Measurements from ENCODE around the gene TUT4.
A peak's percentile ranks its signal among the peaks of the same experiment; 100 is the strongest.

The TUT4 gene

GRCh38 chr1:52572387-52572786, 19.5 kb upstream of the TUT4 start:
- Histone ChIP-seq H4K20me1 (ENCODE audit: insufficient read depth, low read length) (no peaks in the 10 kb centered on the region), H3K27me3 (replicated peaks; ENCODE audit: insufficient read depth, low read length) (no peaks in the 10 kb centered on the region), H3K9ac (ENCODE audit: low read length) (no peak overlapping the region), H3K27ac (ENCODE audit: low read length) (no peak overlapping the region), H3K4me2 (ENCODE audit: low read depth, low read length) (no peak overlapping the region), H3K79me2 (ENCODE audit: low read length) (no peaks in the 10 kb centered on the region), H2AFZ (ENCODE audit: low read length) (no peak overlapping the region), H3K9me2 (replicated peaks; ENCODE audit: insufficient read depth, low read length) (no peaks in the 10 kb centered on the region), H3F3A (ENCODE audit: insufficient read depth, low read length) (no peaks in the 10 kb centered on the region), H3K4me3 (ENCODE audit: low read length) (no peak overlapping the region), H3K36me3 (replicated peaks; ENCODE audit: insufficient read depth, low read length) (no peaks in the 10 kb centered on the region), H3K4me1 (ENCODE audit: low read length) (no peaks in the 10 kb centered on the region), H3K9me3 (replicated peaks; ENCODE audit: insufficient read depth, low read length) (no peaks in the 10 kb centered on the region)
- no peak for DNase-seq
- TF ChIP-seq EZH2phosphoT487 (IDR thresholded peaks at IDR 0.05; ENCODE audit: low read length) = no peak
- no peak for TF ChIP-seq CTCF (IDR thresholded peaks at IDR 0.05; ENCODE audit: low read length)
- no peak for TF ChIP-seq EZH2 (optimal IDR thresholded peaks at IDR 0.05; ENCODE audit: low read depth, low read length)

- no peaks in the 10 kb centered on the region for H3K9me3 ChIP-seq (replicated peaks; ENCODE audit: insufficient read depth, low read length)
- no peaks in the 10 kb centered on the region for H3K36me3 ChIP-seq (replicated peaks; ENCODE audit: insufficient read depth, low read length)
- DNase-seq = peak; percentile 35
- H3K27me3 ChIP-seq (replicated peaks; ENCODE audit: insufficient read depth, low read length) = no peaks in the 10 kb centered on the region
- no peaks in the 10 kb centered on the region for H3F3A ChIP-seq (ENCODE audit: insufficient read depth, low read length)
- H3K9me2 ChIP-seq (replicated peaks; ENCODE audit: insufficient read depth, low read length) = no peaks in the 10 kb centered on the region
- no peaks in the 10 kb centered on the region for H4K20me1 ChIP-seq (ENCODE audit: insufficient read depth, low read length)
- no peak overlapping the region for H3K9ac ChIP-seq (ENCODE audit: low read length)
- H3K4me2 ChIP-seq (ENCODE audit: low read depth, low read length) = no peak overlapping the region
- no peaks in the 10 kb centered on the region for H3K79me2 ChIP-seq (ENCODE audit: low read length)
- TF ChIP-seq EZH2phosphoT487 (IDR thresholded peaks at IDR 0.05; ENCODE audit: low read length) (no peak), CTCF (IDR thresholded peaks at IDR 0.05; ENCODE audit: low read length) (no peak), EZH2 (optimal IDR thresholded peaks at IDR 0.05; ENCODE audit: low read depth, low read length) (no peak)
- H3K4me3 ChIP-seq (ENCODE audit: low read length) = no peak overlapping the region
- no peak overlapping the region for H3K27ac ChIP-seq (ENCODE audit: low read length)
- H3K4me1 ChIP-seq (ENCODE audit: low read length) = no peaks in the 10 kb centered on the region
- no peak overlapping the region for H2AFZ ChIP-seq (ENCODE audit: low read length)
These were observed 18.9 kb upstream of the TUT4 start for GRCh38 chr1:52571783-52572182.

GRCh38 chr1:52569449-52570210, 16.7 kb upstream of the TUT4 start:
- H3K4me2 ChIP-seq (ENCODE audit: low read depth, low read length) = no peak overlapping the region

More at GRCh38 chr1:52569449-52570210, 16.7 kb upstream of the TUT4 start:
- no peak overlapping the region for H2AFZ ChIP-seq (ENCODE audit: low read length)
- no peaks in the 10 kb centered on the region for H3K36me3 ChIP-seq (replicated peaks; ENCODE audit: insufficient read depth, low read length)
- no peak overlapping the region for H3K27ac ChIP-seq (ENCODE audit: low read length)
- no peaks in the 10 kb centered on the region for H3K9me2 ChIP-seq (replicated peaks; ENCODE audit: insufficient read depth, low read length)
- H3K4me1 ChIP-seq (ENCODE audit: low read length) = no peaks in the 10 kb centered on the region
- no peak overlapping the region for H3K4me3 ChIP-seq (ENCODE audit: low read length)
- H3K27me3 ChIP-seq (replicated peaks; ENCODE audit: insufficient read depth, low read length) = no peaks in the 10 kb centered on the region
- no peak for DNase-seq
- H3F3A ChIP-seq (ENCODE audit: insufficient read depth, low read length) = no peaks in the 10 kb centered on the region
- no peak for TF ChIP-seq CTCF (IDR thresholded peaks at IDR 0.05; ENCODE audit: low read length)
- no peak for TF ChIP-seq EZH2phosphoT487 (IDR thresholded peaks at IDR 0.05; ENCODE audit: low read length)
- no peak for TF ChIP-seq EZH2 (optimal IDR thresholded peaks at IDR 0.05; ENCODE audit: low read depth, low read length)
- H3K79me2 ChIP-seq (ENCODE audit: low read length) = no peaks in the 10 kb centered on the region
- H3K9me3 ChIP-seq (replicated peaks; ENCODE audit: insufficient read depth, low read length) = no peaks in the 10 kb centered on the region
- no peaks in the 10 kb centered on the region for H4K20me1 ChIP-seq (ENCODE audit: insufficient read depth, low read length)
- H3K9ac ChIP-seq (ENCODE audit: low read length) = no peak overlapping the region
